OCI-LY3 (cell line): Measurements from ENCODE around the gene ASPSCR1.

Experiments used
- CTCF ChIP-seq: fragments of 200-600, 300-600 bp; sonication (generic); IDR thresholded peaks from 2 replicates; pipeline ENCODE4 v1.5.1; 2014; ENCODE audit warnings: antibody characterized with exemption, low read length, low read depth
- EZH2phosphoT487 ChIP-seq: fragments of 200-600 bp; shearing (Covaris generic); IDR thresholded peaks from 2 replicates; pipeline ENCODE4 v1.6.1; 2018; ENCODE audit warnings: antibody characterized with exemption, mixed run types, low read depth

GRCh38 chr17:81940538-81941483 lies 36.6 kb upstream of the ASPSCR1 start:
- TF ChIP-seq CTCF (no peak), EZH2phosphoT487 (no peak)
